Endothelial cell of umbilical vein (primary cell): ENCODE measurements around the gene SMR3B.

Source experiments
- MYC ChIP-seq: IDR thresholded peaks from one replicate; pipeline ENCODE4 v1.6.1; 2011; ENCODE audit warnings: mild to moderate bottlenecking, low read depth, low read length
- POLR2A ChIP-seq: IDR thresholded peaks from 2 replicates; pipeline ENCODE4 v1.6.1; 2012; ENCODE audit warnings: low read depth, mild to moderate bottlenecking, control low read depth, low read length
- TF ChIP-seq, protein P1 (sequence below), 2 donors: IDR thresholded peaks; 1 replicate in 1 of 2; 2 replicates in 1 of 2; pipeline ENCODE4 v1.5.1; 2011; ENCODE audit warnings: low read length in 2 of 2, mild to moderate bottlenecking in 2 of 2, moderate library complexity in 2 of 2, control low read depth in 1 of 2, inconsistent platforms in 1 of 2, low read depth in 1 of 2; ENCODE audit not compliant: insufficient read depth in 1 of 2; ENCODE audit errors: extremely low read depth in 1 of 2

GRCh38 chr4:70334681-70335080 is 48.2 kb upstream of the SMR3B start, which contains the start of gene CABS1:
- TF ChIP-seq, protein P1, sequence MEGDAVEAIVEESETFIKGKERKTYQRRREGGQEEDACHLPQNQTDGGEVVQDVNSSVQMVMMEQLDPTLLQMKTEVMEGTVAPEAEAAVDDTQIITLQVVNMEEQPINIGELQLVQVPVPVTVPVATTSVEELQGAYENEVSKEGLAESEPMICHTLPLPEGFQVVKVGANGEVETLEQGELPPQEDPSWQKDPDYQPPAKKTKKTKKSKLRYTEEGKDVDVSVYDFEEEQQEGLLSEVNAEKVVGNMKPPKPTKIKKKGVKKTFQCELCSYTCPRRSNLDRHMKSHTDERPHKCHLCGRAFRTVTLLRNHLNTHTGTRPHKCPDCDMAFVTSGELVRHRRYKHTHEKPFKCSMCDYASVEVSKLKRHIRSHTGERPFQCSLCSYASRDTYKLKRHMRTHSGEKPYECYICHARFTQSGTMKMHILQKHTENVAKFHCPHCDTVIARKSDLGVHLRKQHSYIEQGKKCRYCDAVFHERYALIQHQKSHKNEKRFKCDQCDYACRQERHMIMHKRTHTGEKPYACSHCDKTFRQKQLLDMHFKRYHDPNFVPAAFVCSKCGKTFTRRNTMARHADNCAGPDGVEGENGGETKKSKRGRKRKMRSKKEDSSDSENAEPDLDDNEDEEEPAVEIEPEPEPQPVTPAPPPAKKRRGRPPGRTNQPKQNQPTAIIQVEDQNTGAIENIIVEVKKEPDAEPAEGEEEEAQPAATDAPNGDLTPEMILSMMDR (IDR thresholded peaks at IDR 0.05; ENCODE audit: extremely low read depth in 1 of 2, insufficient read depth in 1 of 2, low read depth in 1 of 2, low read length in 2 of 2): no peak
- TF ChIP-seq POLR2A (no peak), MYC (no peak)
